WTC11 (cell line): ENCODE measurements around the gene CDK5R2.

Experiments
- IRF2 ChIP-seq: sonication (generic); formaldehyde crosslinking; IDR thresholded peaks from 2 replicates; pipeline ENCODE4 v1.8.0; 2022; ENCODE audit warnings: low read depth, missing genetic modification reagents, borderline replicate concordance
- NR2C2 ChIP-seq: sonication (generic); formaldehyde crosslinking; IDR thresholded peaks from 2 replicates; pipeline ENCODE4 v1.8.0; 2022; ENCODE audit warnings: mild to moderate bottlenecking, missing genetic modification reagents

DNA sequence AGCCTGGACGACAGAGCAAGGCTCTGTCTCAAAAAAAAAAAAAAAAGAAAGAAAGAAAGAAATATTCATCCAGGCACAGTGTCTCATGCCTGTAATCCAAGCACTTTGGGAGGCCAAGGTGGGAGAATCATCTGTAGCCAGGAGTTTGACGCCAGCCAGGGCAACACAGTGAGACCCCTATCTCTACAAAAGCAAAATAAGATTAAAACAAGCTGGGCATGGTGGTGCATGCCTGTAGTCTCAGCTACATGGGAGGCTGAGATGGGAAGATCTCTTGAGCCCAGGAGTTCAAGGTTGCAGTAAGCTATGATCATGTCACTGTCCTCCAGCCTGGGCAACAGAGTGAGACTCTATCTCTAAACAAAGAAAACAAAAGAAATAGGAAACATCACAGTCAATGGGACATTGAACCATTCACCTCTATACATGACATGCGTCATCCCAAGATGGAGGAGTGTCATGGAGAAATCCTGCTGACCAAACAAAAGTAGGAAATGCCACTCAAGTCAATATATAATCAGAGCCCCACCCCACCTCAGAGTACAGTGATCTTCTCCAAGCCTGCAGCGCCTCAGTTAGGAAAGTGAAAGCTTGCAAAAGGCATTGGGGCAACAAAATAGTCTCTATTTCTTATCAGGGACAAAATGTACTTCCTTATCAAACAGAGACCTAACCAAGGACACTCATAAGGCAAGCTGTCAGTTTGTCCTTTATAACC is 15.8 kb downstream of the CDK5R2 start:
- TF ChIP-seq IRF2 (CRISPR knock-in tag) (no peak), NR2C2 (CRISPR knock-in tag) (no peak)
